HCT116 (cell line): ENCODE results near the gene PRKACG. TPM values are rescaled to one million over a fixed set of nuclear protein-coding genes. Genes with fewer than 3 reads are reported as not detected.

Experiments
- ATAC-seq: fragments of 200-7000 bp; cut with Tn5 transposase; 2 replicates; pipeline ENCODE4 v1.9.1; 2020; ENCODE audit warnings: mild to moderate bottlenecking, moderate library complexity
- BruUV-seq: library from RNA; stranded (reverse); fragments of 400-500 nt; replicated peaks from 2 replicates; lab custom pipeline; 2021; lab: Mats Ljungman, UMichigan
- CTCF ChIA-PET: fragments of 300-600 bp; sonication (Branson Sonifier 250); formaldehyde crosslinking; loops from one replicate; lab custom pipeline; 2021; ENCODE audit warnings: antibody characterized with exemption; lab: Charles Lee
- POLR2A ChIA-PET: fragments of 300-600, 350-600 bp; sonication (Branson Sonifier 250); formaldehyde crosslinking; loops from one replicate; lab custom pipeline; 2021; ENCODE audit warnings: antibody characterized with exemption; lab: Charles Lee
- RAD21 ChIA-PET, 2 experiments: fragments of 300-600 bp; sonication (Branson Sonifier 250); formaldehyde crosslinking; loops; one replicate each; lab custom pipeline; 2023; ENCODE audit warnings: low total read pairs in 2 of 2; ENCODE audit not compliant: uncharacterized antibody in 2 of 2, unreplicated experiment in 2 of 2, low non-redundant PET in 1 of 2; lab: Charles Lee
- DNase-seq: peaks from one replicate; pipeline ENCODE4 v3.0.0-alpha.2; 2010; ENCODE audit warnings: low read depth, low spot score
- H2AFZ ChIP-seq: fragments of 200-600 bp; shearing (Covaris generic), sonication (generic); 2 replicates; pipeline ENCODE4 v1.6.1; 2017; ENCODE audit warnings: low read depth, mixed run types, mixed read lengths, antibody characterized with exemption, low read length; ENCODE audit not compliant: poor library complexity, severe bottlenecking
- H3K27ac ChIP-seq: 2 replicates; pipeline ENCODE4 v1.5.1; 2012; ENCODE audit warnings: low read depth, low read length
- H3K27me3 ChIP-seq: fragments of 200-600 bp; sonication (generic); 2 replicates; pipeline ENCODE4 v1.6.1; 2016; ENCODE audit warnings: mixed run types, low read length, mixed read lengths; ENCODE audit not compliant: insufficient read depth
- H3K36me3 ChIP-seq, 2 experiments: fragments of 200-500 bp in 1 of 2; fragments of 200-600 bp in 1 of 2; sonication (Bioruptor generic) in 1 of 2; sonication (generic) in 1 of 2; 2 replicates each; pipeline versions ENCODE4 v1.5.1 to v1.6.1; 2014 to 2016; ENCODE audit warnings: low read length in 2 of 2, inconsistent platforms in 1 of 2, mixed read lengths in 1 of 2, mixed run types in 1 of 2; ENCODE audit not compliant: insufficient read depth in 2 of 2, control insufficient read depth in 1 of 2
- H3K4me1 ChIP-seq, 2 experiments: fragments of 200-600 bp in 1 of 2; sonication (generic) in 1 of 2; 2 replicates each; pipeline versions ENCODE4 v1.5.1 to v1.6.1; 2012 to 2017; ENCODE audit warnings: low read length in 2 of 2, inconsistent platforms in 1 of 2, mild to moderate bottlenecking in 1 of 2, mixed read lengths in 1 of 2, mixed run types in 1 of 2, moderate library complexity in 1 of 2; ENCODE audit not compliant: insufficient read depth in 2 of 2, control insufficient read depth in 1 of 2
- H3K4me2 ChIP-seq: fragments of 200-600 bp; sonication (generic); 2 replicates; pipeline ENCODE4 v1.6.1; 2017; ENCODE audit warnings: mixed run types, low read length, mixed read lengths
- H3K4me3 ChIP-seq, 2 experiments: fragments of 200-600 bp in 1 of 2; sonication (generic) in 1 of 2; replicated peaks in 1 of 2; 2 replicates each; pipeline ENCODE4 v1.5.1; 2011 to 2016; ENCODE audit warnings: low read length in 2 of 2, control low read depth in 1 of 2, low read depth in 1 of 2, mild to moderate bottlenecking in 1 of 2, mixed read lengths in 1 of 2, mixed run types in 1 of 2
- H3K79me2 ChIP-seq: fragments of 200-600 bp; sonication (generic); 2 replicates; pipeline ENCODE4 v1.6.1; 2017; ENCODE audit warnings: mild to moderate bottlenecking, mixed run types, low read length, moderate library complexity, mixed read lengths; ENCODE audit not compliant: insufficient read depth
- H3K9ac ChIP-seq: fragments of 200-600 bp; sonication (generic); 2 replicates; pipeline ENCODE4 v1.6.1; 2016; ENCODE audit warnings: low read length, mixed read lengths
- H3K9me2 ChIP-seq: fragments of 200-600 bp; sonication (generic), shearing (Covaris generic); 2 replicates; pipeline ENCODE4 v1.6.1; 2017; ENCODE audit warnings: mixed run types, mild to moderate bottlenecking, moderate library complexity; ENCODE audit not compliant: insufficient read depth
- H3K9me3 ChIP-seq, 2 experiments: fragments of 200-500 bp in 1 of 2; fragments of 200-600 bp in 1 of 2; sonication (Bioruptor generic) in 1 of 2; sonication (generic) in 1 of 2; 2 replicates each; pipeline ENCODE4 v1.6.1; 2014 to 2017; ENCODE audit warnings: low read length in 2 of 2, mixed read lengths in 2 of 2, inconsistent platforms in 1 of 2, low read depth in 1 of 2, mild to moderate bottlenecking in 1 of 2, mixed run types in 1 of 2, moderate library complexity in 1 of 2; ENCODE audit not compliant: control insufficient read depth in 1 of 2, insufficient read depth in 1 of 2
- H4K20me1 ChIP-seq: fragments of 200-600 bp; sonication (generic), shearing (Covaris generic); 2 replicates; pipeline ENCODE4 v1.6.1; 2017; ENCODE audit warnings: mixed run types, mild to moderate bottlenecking, moderate library complexity; ENCODE audit not compliant: insufficient read depth
- CBX3 ChIP-seq: IDR thresholded peaks from 2 replicates; pipeline ENCODE4 v1.6.1; 2012; ENCODE audit warnings: low read depth
- CEBPB ChIP-seq: IDR thresholded peaks from 2 replicates; pipeline ENCODE4 v1.6.1; 2012; ENCODE audit warnings: low read depth
- ELF1 ChIP-seq: IDR thresholded peaks from 2 replicates; pipeline ENCODE4 v1.6.1; 2012; ENCODE audit warnings: low read depth, borderline replicate concordance
- FOSL1 ChIP-seq: IDR thresholded peaks from 2 replicates; pipeline ENCODE4 v1.6.1; 2012; ENCODE audit warnings: low read depth
- POLR2AphosphoS5 ChIP-seq: IDR thresholded peaks from 2 replicates; pipeline ENCODE4 v1.6.1; 2011; ENCODE audit warnings: mild to moderate bottlenecking, low read depth, low read length, moderate library complexity
- RAD21 ChIP-seq: IDR thresholded peaks from 2 replicates; pipeline ENCODE4 v1.6.1; 2012; ENCODE audit warnings: low read depth, mild to moderate bottlenecking
- SP1 ChIP-seq: IDR thresholded peaks from 2 replicates; pipeline ENCODE4 v1.6.1; 2012; ENCODE audit warnings: low read depth
- SRF ChIP-seq: IDR thresholded peaks from 2 replicates; pipeline ENCODE4 v1.6.1; 2012; ENCODE audit warnings: low read depth
- TCF7L2 ChIP-seq: IDR thresholded peaks from 2 replicates; pipeline ENCODE4 v1.7.0; 2011; ENCODE audit warnings: borderline replicate concordance, inconsistent platforms; ENCODE audit not compliant: insufficient read depth, insufficient read length; ENCODE audit errors: extremely low read depth
- YY1 ChIP-seq: IDR thresholded peaks from 2 replicates; pipeline ENCODE4 v1.6.1; 2011; ENCODE audit warnings: low read length, low read depth, moderate library complexity, mild to moderate bottlenecking; ENCODE audit not compliant: insufficient replicate concordance; ENCODE audit errors: extremely low read depth
- ZFX ChIP-seq: fragments of 450-650 bp; IDR thresholded peaks from 2 replicates; pipeline ENCODE4 v1.6.1; 2017
- intact Hi-C: fragments of 100-400 bp; cut with micrococcal nuclease; formaldehyde crosslinking; loops from 2 replicates; pipeline ENCODE4 v1.10.0; 2022
- total RNA-seq: library from RNA; stranded (reverse); gene quantifications from one replicate; pipeline ENCODE4 v1.2.1, GENCODE V29; 2021; ENCODE audit not compliant: unreplicated experiment
- TF ChIP-seq, protein P1 (sequence below): IDR thresholded peaks from 2 replicates; pipeline ENCODE4 v1.6.1; 2012; ENCODE audit warnings: low read depth
- TF ChIP-seq, protein P2 (sequence below): IDR thresholded peaks from 2 replicates; pipeline ENCODE4 v1.6.1; 2012
- TF ChIP-seq, protein P3 (sequence below), 3 experiments: fragments of 200-600 bp in 1 of 3; sonication (generic) in 1 of 3; IDR thresholded peaks in 2 of 3; conservative IDR thresholded peaks in 1 of 3; 2 replicates each; pipeline ENCODE4 v1.5.1; 2012 to 2017; ENCODE audit warnings: low read depth in 2 of 3, low read length in 2 of 3, antibody characterized with exemption in 1 of 3, borderline replicate concordance in 1 of 3, control low read depth in 1 of 3, mild to moderate bottlenecking in 1 of 3, mixed read lengths in 1 of 3, mixed run types in 1 of 3, moderate library complexity in 1 of 3; ENCODE audit not compliant: insufficient read depth in 1 of 3

PRKACG gene
- total RNA-seq, 1 experiment from 2014 or later = not detected

DNA sequence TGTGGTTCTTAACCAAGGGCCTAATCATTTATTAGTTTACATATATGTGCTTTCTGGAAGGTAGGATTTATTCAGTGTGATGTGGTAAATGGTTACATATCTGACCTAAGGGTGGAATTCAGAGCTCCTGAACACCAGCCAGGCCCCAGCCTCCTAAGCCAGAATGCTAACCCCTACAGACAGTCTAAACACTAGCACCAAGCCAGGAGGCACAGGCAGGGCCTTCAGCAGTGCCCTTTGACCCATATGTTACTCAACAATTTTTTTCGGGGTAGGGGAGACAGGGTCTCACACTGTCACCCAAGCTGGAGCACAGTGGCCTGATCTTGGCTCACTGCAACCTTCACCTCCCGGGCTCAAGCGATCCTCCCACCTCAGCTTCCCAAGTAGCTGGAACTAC lies 40.3 kb downstream of the PRKACG start:
- no peak overlapping the region for H3K27ac ChIP-seq
- H3K9me3 ChIP-seq = no peaks in the 10 kb centered on the region
- no peak overlapping the region for H2AFZ ChIP-seq
- intact Hi-C loops = no loop called here
- ChIA-PET RAD21 (no interaction called here), POLR2A (no interaction called here), CTCF (no interaction called here)
- no peaks in the 10 kb centered on the region for H3K79me2 ChIP-seq
- no peaks in the 10 kb centered on the region for H3K4me1 ChIP-seq
- TF ChIP-seq SP1 (no peak), SRF (no peak), FOSL1 (no peak), POLR2AphosphoS5 (no peak), CBX3 (no peak), YY1 (no peak), CEBPB (no peak), ELF1 (no peak), TCF7L2 (no peak), ZFX (no peak), RAD21 (no peak)
- TF ChIP-seq, protein P1, sequence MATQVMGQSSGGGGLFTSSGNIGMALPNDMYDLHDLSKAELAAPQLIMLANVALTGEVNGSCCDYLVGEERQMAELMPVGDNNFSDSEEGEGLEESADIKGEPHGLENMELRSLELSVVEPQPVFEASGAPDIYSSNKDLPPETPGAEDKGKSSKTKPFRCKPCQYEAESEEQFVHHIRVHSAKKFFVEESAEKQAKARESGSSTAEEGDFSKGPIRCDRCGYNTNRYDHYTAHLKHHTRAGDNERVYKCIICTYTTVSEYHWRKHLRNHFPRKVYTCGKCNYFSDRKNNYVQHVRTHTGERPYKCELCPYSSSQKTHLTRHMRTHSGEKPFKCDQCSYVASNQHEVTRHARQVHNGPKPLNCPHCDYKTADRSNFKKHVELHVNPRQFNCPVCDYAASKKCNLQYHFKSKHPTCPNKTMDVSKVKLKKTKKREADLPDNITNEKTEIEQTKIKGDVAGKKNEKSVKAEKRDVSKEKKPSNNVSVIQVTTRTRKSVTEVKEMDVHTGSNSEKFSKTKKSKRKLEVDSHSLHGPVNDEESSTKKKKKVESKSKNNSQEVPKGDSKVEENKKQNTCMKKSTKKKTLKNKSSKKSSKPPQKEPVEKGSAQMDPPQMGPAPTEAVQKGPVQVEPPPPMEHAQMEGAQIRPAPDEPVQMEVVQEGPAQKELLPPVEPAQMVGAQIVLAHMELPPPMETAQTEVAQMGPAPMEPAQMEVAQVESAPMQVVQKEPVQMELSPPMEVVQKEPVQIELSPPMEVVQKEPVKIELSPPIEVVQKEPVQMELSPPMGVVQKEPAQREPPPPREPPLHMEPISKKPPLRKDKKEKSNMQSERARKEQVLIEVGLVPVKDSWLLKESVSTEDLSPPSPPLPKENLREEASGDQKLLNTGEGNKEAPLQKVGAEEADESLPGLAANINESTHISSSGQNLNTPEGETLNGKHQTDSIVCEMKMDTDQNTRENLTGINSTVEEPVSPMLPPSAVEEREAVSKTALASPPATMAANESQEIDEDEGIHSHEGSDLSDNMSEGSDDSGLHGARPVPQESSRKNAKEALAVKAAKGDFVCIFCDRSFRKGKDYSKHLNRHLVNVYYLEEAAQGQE = no peak
- TF ChIP-seq, protein P2, sequence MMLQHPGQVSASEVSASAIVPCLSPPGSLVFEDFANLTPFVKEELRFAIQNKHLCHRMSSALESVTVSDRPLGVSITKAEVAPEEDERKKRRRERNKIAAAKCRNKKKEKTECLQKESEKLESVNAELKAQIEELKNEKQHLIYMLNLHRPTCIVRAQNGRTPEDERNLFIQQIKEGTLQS = no peak
- TF ChIP-seq, protein P3, sequence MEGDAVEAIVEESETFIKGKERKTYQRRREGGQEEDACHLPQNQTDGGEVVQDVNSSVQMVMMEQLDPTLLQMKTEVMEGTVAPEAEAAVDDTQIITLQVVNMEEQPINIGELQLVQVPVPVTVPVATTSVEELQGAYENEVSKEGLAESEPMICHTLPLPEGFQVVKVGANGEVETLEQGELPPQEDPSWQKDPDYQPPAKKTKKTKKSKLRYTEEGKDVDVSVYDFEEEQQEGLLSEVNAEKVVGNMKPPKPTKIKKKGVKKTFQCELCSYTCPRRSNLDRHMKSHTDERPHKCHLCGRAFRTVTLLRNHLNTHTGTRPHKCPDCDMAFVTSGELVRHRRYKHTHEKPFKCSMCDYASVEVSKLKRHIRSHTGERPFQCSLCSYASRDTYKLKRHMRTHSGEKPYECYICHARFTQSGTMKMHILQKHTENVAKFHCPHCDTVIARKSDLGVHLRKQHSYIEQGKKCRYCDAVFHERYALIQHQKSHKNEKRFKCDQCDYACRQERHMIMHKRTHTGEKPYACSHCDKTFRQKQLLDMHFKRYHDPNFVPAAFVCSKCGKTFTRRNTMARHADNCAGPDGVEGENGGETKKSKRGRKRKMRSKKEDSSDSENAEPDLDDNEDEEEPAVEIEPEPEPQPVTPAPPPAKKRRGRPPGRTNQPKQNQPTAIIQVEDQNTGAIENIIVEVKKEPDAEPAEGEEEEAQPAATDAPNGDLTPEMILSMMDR (IDR thresholded peaks at IDR 0.05 in 2 of 3, conservative IDR thresholded peaks at IDR 0.05 in 1 of 3; ENCODE audit: borderline replicate concordance in 1 of 3, insufficient read depth in 1 of 3, low read depth in 2 of 3, low read length in 2 of 3) = no peak
- no peaks in the 10 kb centered on the region for H4K20me1 ChIP-seq
- no peak overlapping the region for H3K9ac ChIP-seq
- no peak overlapping the region for H3K4me3 ChIP-seq
- ATAC-seq (no peak), DNase-seq (no peak)
- 0 out of 2 replicates have a peak, but pooled peaks cover 3% of the 10 kb centered on the region for H3K27me3 ChIP-seq
- H3K4me2 ChIP-seq = no peak overlapping the region
- no TSS peak for BruUV-seq
- H3K36me3 ChIP-seq = no peaks in the 10 kb centered on the region
- no peaks in the 10 kb centered on the region for H3K9me2 ChIP-seq
